Activated CD4-positive, alpha-beta T cell treated with anti-CD3 and anti-CD28 coated beads for 36 hours (primary cell): ENCODE measurements around the gene STARD5. TPM values are rescaled to one million over a fixed set of nuclear protein-coding genes. Genes with fewer than 3 reads are reported as not detected.

ENCODE experiments used
- ATAC-seq: fragments of 200-7000 bp; cut with Tn5 transposase; one replicate; pipeline ENCODE4 v1.10.0; 2021; ENCODE audit warnings: mild to moderate bottlenecking, moderate library complexity
- CTCF ChIA-PET: fragments of 350-600 bp; sonication (Branson Sonifier 250); formaldehyde crosslinking; loops from one replicate; lab custom pipeline; 2021; ENCODE audit warnings: antibody characterized with exemption; lab: Charles Lee
- POLR2A ChIA-PET: fragments of 350-600 bp; sonication (Branson Sonifier 250); formaldehyde crosslinking; loops from one replicate; lab custom pipeline; 2021; ENCODE audit warnings: antibody characterized with exemption, inconsistent platforms; lab: Charles Lee
- DNase-seq: peaks from one replicate; pipeline ENCODE4 v3.0.0-alpha.2; 2020
- H3K27ac Mint-ChIP-seq: one replicate; pipeline ENCODE4 v1.8.0; 2021; ENCODE audit warnings: mixed read lengths
- H3K27me3 Mint-ChIP-seq: one replicate; pipeline ENCODE4 v1.8.0; 2021; ENCODE audit warnings: mixed read lengths
- H3K36me3 Mint-ChIP-seq: one replicate; pipeline ENCODE4 v1.8.0; 2021; ENCODE audit warnings: low read depth, mixed read lengths
- H3K4me1 Mint-ChIP-seq: one replicate; pipeline ENCODE4 v1.8.0; 2021; ENCODE audit warnings: mixed read lengths
- H3K4me3 Mint-ChIP-seq: one replicate; pipeline ENCODE4 v1.8.0; 2021; ENCODE audit warnings: mild to moderate bottlenecking, moderate library complexity, mixed read lengths
- H3K9me3 Mint-ChIP-seq: one replicate; pipeline ENCODE4 v1.8.0; 2021; ENCODE audit warnings: low read depth, mixed read lengths
- intact Hi-C, 2 experiments: fragments of 100-400 bp; cut with DNase I in 1 of 2; cut with micrococcal nuclease in 1 of 2; formaldehyde crosslinking; loops; one replicate each; pipeline versions ENCODE4 v1.14.2 to v1.15.1; 2022 to 2024; cut with DNase I, micrococcal nuclease
- total RNA-seq, 2 experiments: library from RNA; stranded (reverse); gene quantifications; one replicate each; pipeline ENCODE4 v1.2.3, GENCODE V29; 2021

The STARD5 gene
- total RNA-seq, 2 experiments from 2014 or later, result 8.9 to 9.2 TPM

GRCh38 chr15:81295486-81296121, 28.3 kb downstream of the STARD5 start:
- Mint-ChIP-seq H3K27me3 (no peaks in the 10 kb centered on the region), H3K36me3 (peaks cover 44% of the 10 kb centered on the region), H3K4me3 (peak overlapping the region; percentile 94), H3K4me1 (peaks cover 61% of the 10 kb centered on the region), H3K27ac (peak overlapping the region; percentile 98), H3K9me3 (no peaks in the 10 kb centered on the region)
- intact Hi-C loops, result loop anchor here (1.0 to 10.0 kb wide), 11 partner anchors 9 to 1325 kb away; partner anchors contain the start of genes MEX3B (in 2 of the 2), RPS17 (in 2 of the 2), TLNRD1 (in 2 of the 2) and BCL2A1 (in 1 of the 2)
- peak; percentile 39 for DNase-seq
- ATAC-seq, result no peak
- ChIA-PET POLR2A (interaction anchor here (0.8 to 1.1 kb wide), 3 partner anchors 14 to 29 kb away, joined by 3 to 4 read pairs (median 3); partner anchors contain the start of gene STARD5), CTCF (interaction anchor here (0.8 to 2.7 kb wide), 6 partner anchors 9 to 29 kb away, joined by 3 to 18 read pairs (median 8); no protein-coding TSS in a partner anchor)

- Mint-ChIP-seq H3K36me3 (peaks cover 36% of the 10 kb centered on the region), H3K9me3 (no peaks in the 10 kb centered on the region), H3K27me3 (no peaks in the 10 kb centered on the region), H3K27ac (peak overlapping the region; percentile 98), H3K4me1 (peaks cover 70% of the 10 kb centered on the region), H3K4me3 (peak overlapping the region; percentile 94)
- CTCF ChIA-PET, result interaction anchor here (0.6 to 5.3 kb wide), 5 partner anchors 11 to 120 kb away, joined by 3 to 70 read pairs (median 9); no protein-coding TSS in a partner anchor
- DNase-seq (peak; percentile 60), ATAC-seq (no peak)
- POLR2A ChIA-PET, result interaction anchor here (1.0 kb wide), 1 partner anchor 28 kb away, joined by 3 read pairs; no protein-coding TSS in a partner anchor
- intact Hi-C loops, result loop anchor here (1.0 to 10.0 kb wide), 8 partner anchors 19 to 1327 kb away; partner anchors contain the start of genes EFL1 (in 1 of the 2), MEX3B (in 1 of the 2), RPS17 (in 1 of the 2) and SAXO2 (in 1 of the 2)
These were observed 29.4 kb downstream of the STARD5 start for GRCh38 chr15:81294516-81294880.

- CTCF ChIA-PET, result interaction anchor here (0.6 to 5.3 kb wide), 8 partner anchors 10 to 120 kb away, joined by 3 to 70 read pairs (median 4); no protein-coding TSS in a partner anchor
- ATAC-seq (peak; percentile 58), DNase-seq (peak; percentile 87)
- Mint-ChIP-seq H3K27me3 (no peaks in the 10 kb centered on the region), H3K4me3 (peak overlapping the region; percentile 94), H3K27ac (peak overlapping the region; percentile 98), H3K9me3 (peaks cover 2% of the 10 kb centered on the region), H3K36me3 (peaks cover 34% of the 10 kb centered on the region), H3K4me1 (peaks cover 74% of the 10 kb centered on the region)
- POLR2A ChIA-PET, result interaction anchor here (1.0 to 1.4 kb wide), 2 partner anchors 29 to 30 kb away, joined by 3 to 5 read pairs; partner anchors contain the start of gene STARD5
- intact Hi-C loops, result loop anchor here (1.0 to 10.0 kb wide), 9 partner anchors 9 to 1327 kb away; partner anchors contain the start of genes EFL1 (in 1 of the 2), MEX3B (in 1 of the 2), RPS17 (in 1 of the 2) and SAXO2 (in 1 of the 2)
These were observed 30.0 kb downstream of the STARD5 start for GRCh38 chr15:81293728-81294515.

GRCh38 chr15:81292523-81293001, 31.4 kb downstream of the STARD5 start:
- no peaks in the 10 kb centered on the region for H3K27me3 Mint-ChIP-seq

GRCh38 chr15:81291916-81292522, 31.9 kb downstream of the STARD5 start:
- no peak for DNase-seq
- Mint-ChIP-seq H3K4me3 (peak overlapping the region; percentile 94), H3K27ac (peak overlapping the region; percentile 93), H3K4me1 (peaks cover 90% of the 10 kb centered on the region), H3K36me3 (peaks cover 32% of the 10 kb centered on the region), H3K27me3 (no peaks in the 10 kb centered on the region), H3K9me3 (peaks cover 8% of the 10 kb centered on the region)
- POLR2A ChIA-PET, result interaction anchor here (0.6 to 1.5 kb wide), 3 partner anchors 12 to 102 kb away, joined by 3 to 23 read pairs (median 3); partner anchors contain the start of gene STARD5
- CTCF ChIA-PET, result interaction anchor here (0.6 to 5.3 kb wide), 9 partner anchors 8 to 35 kb away, joined by 3 to 70 read pairs (median 6); partner anchors contain the start of gene STARD5
- no peak for ATAC-seq
- intact Hi-C loops, result loop anchor here (5.0 to 10.0 kb wide), 5 partner anchors 287 to 1325 kb away; partner anchors contain the start of genes EFL1 (in 1 of the 2), MEX3B (in 1 of the 2), RPS17 (in 1 of the 2) and SAXO2 (in 1 of the 2)

More at GRCh38 chr15:81292523-81293001, 31.4 kb downstream of the STARD5 start:
- Mint-ChIP-seq H3K36me3 (peaks cover 31% of the 10 kb centered on the region), H3K9me3 (peaks cover 7% of the 10 kb centered on the region), H3K4me3 (peak overlapping the region; percentile 94), H3K27ac (peak overlapping the region; percentile 93), H3K4me1 (peaks cover 85% of the 10 kb centered on the region)
- ATAC-seq (peak; percentile 23), DNase-seq (peak; percentile 77)
- CTCF ChIA-PET, result interaction anchor here (0.7 to 5.3 kb wide), 6 partner anchors 9 to 26 kb away, joined by 3 to 70 read pairs (median 10); no protein-coding TSS in a partner anchor
- POLR2A ChIA-PET, result interaction anchor here (0.6 to 1.5 kb wide), 2 partner anchors 12 to 31 kb away, joined by 3 to 23 read pairs; partner anchors contain the start of gene STARD5
- intact Hi-C loops, result loop anchor here (1.0 to 10.0 kb wide), 6 partner anchors 11 to 1325 kb away; partner anchors contain the start of genes EFL1 (in 1 of the 2), MEX3B (in 1 of the 2), RPS17 (in 1 of the 2) and SAXO2 (in 1 of the 2)

GRCh38 chr15:81289910-81290309, 34.0 kb downstream of the STARD5 start:
- ATAC-seq (no peak), DNase-seq (no peak)
- intact Hi-C loops, result loop anchor here (5.0 to 10.0 kb wide), 6 partner anchors 32 to 1323 kb away; partner anchors contain the start of genes EFL1 (in 1 of the 2), MEX3B (in 1 of the 2), RPS17 (in 1 of the 2) and SAXO2 (in 1 of the 2)
- ChIA-PET POLR2A (no interaction called here), CTCF (interaction anchor here (0.7 to 5.3 kb wide), 7 partner anchors 9 to 320 kb away, joined by 3 to 70 read pairs (median 6); no protein-coding TSS in a partner anchor)
- Mint-ChIP-seq H3K27me3 (no peaks in the 10 kb centered on the region), H3K27ac (peak overlapping the region; percentile 80), H3K9me3 (peaks cover 12% of the 10 kb centered on the region), H3K36me3 (peaks cover 43% of the 10 kb centered on the region), H3K4me3 (no peak overlapping the region), H3K4me1 (peaks cover 91% of the 10 kb centered on the region)

GRCh38 chr15:81288616-81289015, 35.3 kb downstream of the STARD5 start:
- peak overlapping the region; percentile 52 for H3K27ac Mint-ChIP-seq
- peaks cover 12% of the 10 kb centered on the region for H3K9me3 Mint-ChIP-seq
- intact Hi-C loops, result loop anchor here in 1 of 2 experiments (5.0 kb wide), 1 partner anchor 34 kb away; the partner anchor contains the start of gene STARD5
- no peak for DNase-seq
- no peaks in the 10 kb centered on the region for H3K27me3 Mint-ChIP-seq
- ATAC-seq, result no peak
- POLR2A ChIA-PET, result no interaction called here
- peaks cover 86% of the 10 kb centered on the region for H3K4me1 Mint-ChIP-seq
- peaks cover 43% of the 10 kb centered on the region for H3K36me3 Mint-ChIP-seq
- CTCF ChIA-PET, result no interaction called here
- H3K4me3 Mint-ChIP-seq, result no peak overlapping the region

GRCh38 chr15:81288040-81288439, 35.9 kb downstream of the STARD5 start:
- H3K27me3 Mint-ChIP-seq, result no peaks in the 10 kb centered on the region
- H3K27ac Mint-ChIP-seq, result peak overlapping the region; percentile 97
- H3K4me1 Mint-ChIP-seq, result peaks cover 85% of the 10 kb centered on the region
- intact Hi-C loops, result loop anchor here in 1 of 2 experiments (5.0 kb wide), 1 partner anchor 34 kb away; the partner anchor contains the start of gene STARD5
- peaks cover 12% of the 10 kb centered on the region for H3K9me3 Mint-ChIP-seq
- H3K4me3 Mint-ChIP-seq, result no peak overlapping the region
- ChIA-PET CTCF (interaction anchor here (0.9 to 2.6 kb wide), 6 partner anchors 8 to 113 kb away, joined by 3 to 18 read pairs (median 6); no protein-coding TSS in a partner anchor), POLR2A (interaction anchor here (0.8 kb wide), 1 partner anchor 147 kb away, joined by 4 read pairs; no protein-coding TSS in a partner anchor)
- peaks cover 43% of the 10 kb centered on the region for H3K36me3 Mint-ChIP-seq
- DNase-seq, result no peak
- ATAC-seq, result no peak

- peak overlapping the region; percentile 71 for H3K4me3 Mint-ChIP-seq
- intact Hi-C loops, result loop anchor here (1.0 to 5.0 kb wide), 2 partner anchors 10 to 36 kb away; partner anchors contain the start of gene STARD5 (in 1 of the 2)
- no peaks in the 10 kb centered on the region for H3K27me3 Mint-ChIP-seq
- ChIA-PET POLR2A (interaction anchor here (0.6 to 1.1 kb wide), 2 partner anchors 15 to 22 kb away, joined by 4 to 5 read pairs; no protein-coding TSS in a partner anchor), CTCF (interaction anchor here (0.6 to 2.6 kb wide), 8 partner anchors 9 to 114 kb away, joined by 3 to 18 read pairs (median 5); no protein-coding TSS in a partner anchor)
- H3K9me3 Mint-ChIP-seq, result peaks cover 12% of the 10 kb centered on the region
- DNase-seq, result no peak
- H3K27ac Mint-ChIP-seq, result peak overlapping the region; percentile 97
- H3K36me3 Mint-ChIP-seq, result peaks cover 43% of the 10 kb centered on the region
- ATAC-seq, result peak; percentile 83
- H3K4me1 Mint-ChIP-seq, result peaks cover 77% of the 10 kb centered on the region
These were observed 37.3 kb downstream of the STARD5 start for GRCh38 chr15:81286621-81287121.
